ENCODE results near the gene FBXO44. TPM values are rescaled to one million over a fixed set of nuclear protein-coding genes. Genes with fewer than 3 reads are reported as not detected.

Gene FBXO44
- total RNA-seq, 1 donor from 2014 or later, result 19.1 TPM

- Mint-ChIP-seq H3K4me3 (ENCODE audit: low read depth) (no peak overlapping the region), H3K4me1 (ENCODE audit: low read depth) (peaks cover 5% of the 10 kb centered on the region), H3K27me3 (no peaks in the 10 kb centered on the region), H3K27ac (no peak overlapping the region), H3K36me3 (ENCODE audit: insufficient read depth) (peaks cover 6% of the 10 kb centered on the region), H3K9me3 (ENCODE audit: low read depth) (no peaks in the 10 kb centered on the region)
- TF ChIP-seq CTCF (IDR thresholded peaks at IDR 0.05; ENCODE audit: unreplicated experiment), result no peak
- no peak for DNase-seq (ENCODE audit: low spot score, unreplicated experiment)
Observed at GRCh38 chr1:11668516-11668915, 13.8 kb downstream of the FBXO44 start.

- TF ChIP-seq CTCF (IDR thresholded peaks at IDR 0.05; ENCODE audit: unreplicated experiment), result no peak
- Mint-ChIP-seq H3K4me3 (ENCODE audit: low read depth) (no peak overlapping the region), H3K27ac (no peak overlapping the region), H3K36me3 (ENCODE audit: insufficient read depth) (peaks cover 10% of the 10 kb centered on the region), H3K4me1 (ENCODE audit: low read depth) (peaks cover 5% of the 10 kb centered on the region), H3K27me3 (no peaks in the 10 kb centered on the region), H3K9me3 (ENCODE audit: low read depth) (no peaks in the 10 kb centered on the region)
- DNase-seq (ENCODE audit: low spot score, unreplicated experiment), result no peak
Observed at GRCh38 chr1:11670747-11671146, 16.1 kb downstream of the FBXO44 start.

- H3K4me3 Mint-ChIP-seq (ENCODE audit: low read depth), result no peak overlapping the region
- TF ChIP-seq CTCF (IDR thresholded peaks at IDR 0.05; ENCODE audit: unreplicated experiment), result no peak
- peak overlapping the region; percentile 13 for H3K27ac Mint-ChIP-seq
- peaks cover 10% of the 10 kb centered on the region for H3K36me3 Mint-ChIP-seq (ENCODE audit: insufficient read depth)
- no peak for DNase-seq (ENCODE audit: low spot score, unreplicated experiment)
- peaks cover 5% of the 10 kb centered on the region for H3K4me1 Mint-ChIP-seq (ENCODE audit: low read depth)
- no peaks in the 10 kb centered on the region for H3K9me3 Mint-ChIP-seq (ENCODE audit: low read depth)
- H3K27me3 Mint-ChIP-seq, result no peaks in the 10 kb centered on the region
Observed at GRCh38 chr1:11671205-11671543, 16.5 kb downstream of the FBXO44 start.

- H3K4me3 Mint-ChIP-seq (ENCODE audit: low read depth), result no peak overlapping the region
- no peak for TF ChIP-seq CTCF (IDR thresholded peaks at IDR 0.05; ENCODE audit: unreplicated experiment)
- H3K27me3 Mint-ChIP-seq, result no peaks in the 10 kb centered on the region
- no peak for DNase-seq (ENCODE audit: low spot score, unreplicated experiment)
- peaks cover 10% of the 10 kb centered on the region for H3K36me3 Mint-ChIP-seq (ENCODE audit: insufficient read depth)
- peaks cover 5% of the 10 kb centered on the region for H3K4me1 Mint-ChIP-seq (ENCODE audit: low read depth)
- H3K9me3 Mint-ChIP-seq (ENCODE audit: low read depth), result no peaks in the 10 kb centered on the region
- peak overlapping the region; percentile 13 for H3K27ac Mint-ChIP-seq
Observed at GRCh38 chr1:11671544-11672286, 17.0 kb downstream of the FBXO44 start.

- Mint-ChIP-seq H3K27ac (no peak overlapping the region), H3K36me3 (ENCODE audit: insufficient read depth) (peaks cover 10% of the 10 kb centered on the region), H3K27me3 (no peaks in the 10 kb centered on the region), H3K9me3 (ENCODE audit: low read depth) (no peaks in the 10 kb centered on the region), H3K4me1 (ENCODE audit: low read depth) (peaks cover 5% of the 10 kb centered on the region), H3K4me3 (ENCODE audit: low read depth) (no peak overlapping the region)
- no peak for DNase-seq (ENCODE audit: low spot score, unreplicated experiment)
- TF ChIP-seq CTCF (IDR thresholded peaks at IDR 0.05; ENCODE audit: unreplicated experiment), result no peak
Observed at GRCh38 chr1:11673089-11673769, 18.6 kb downstream of the FBXO44 start.
